Panc1 (cell line): Measurements from ENCODE around the gene CHTF8.

Source experiments
- POLR2AphosphoS5 ChIP-seq: IDR thresholded peaks from 2 replicates; pipeline ENCODE4 v1.6.1; 2012; ENCODE audit warnings: mild to moderate bottlenecking, low read depth, low read length, moderate library complexity
- SIN3A ChIP-seq: IDR thresholded peaks from 2 replicates; pipeline ENCODE4 v1.6.1; 2012; ENCODE audit warnings: low read depth, mild to moderate bottlenecking, low read length, moderate library complexity, borderline replicate concordance; ENCODE audit not compliant: insufficient read depth
- TCF7L2 ChIP-seq: IDR thresholded peaks from 2 replicates; pipeline ENCODE4 v1.6.1; 2011; ENCODE audit warnings: mild to moderate bottlenecking, low read depth, low read length, inconsistent platforms
- TF ChIP-seq, protein P1 (sequence below), 2 experiments: IDR thresholded peaks; 2 replicates each; pipeline ENCODE4 v1.6.1; 2011 to 2012; ENCODE audit warnings: low read depth in 2 of 2, control low read depth in 1 of 2, low read length in 1 of 2, mild to moderate bottlenecking in 1 of 2, moderate library complexity in 1 of 2; ENCODE audit not compliant: insufficient read depth in 1 of 2
- TF ChIP-seq, protein P2 (sequence below): fragments of 450-650 bp; IDR thresholded peaks from 2 replicates; pipeline ENCODE4 v1.5.1; 2017; ENCODE audit warnings: mild to moderate bottlenecking

DNA sequence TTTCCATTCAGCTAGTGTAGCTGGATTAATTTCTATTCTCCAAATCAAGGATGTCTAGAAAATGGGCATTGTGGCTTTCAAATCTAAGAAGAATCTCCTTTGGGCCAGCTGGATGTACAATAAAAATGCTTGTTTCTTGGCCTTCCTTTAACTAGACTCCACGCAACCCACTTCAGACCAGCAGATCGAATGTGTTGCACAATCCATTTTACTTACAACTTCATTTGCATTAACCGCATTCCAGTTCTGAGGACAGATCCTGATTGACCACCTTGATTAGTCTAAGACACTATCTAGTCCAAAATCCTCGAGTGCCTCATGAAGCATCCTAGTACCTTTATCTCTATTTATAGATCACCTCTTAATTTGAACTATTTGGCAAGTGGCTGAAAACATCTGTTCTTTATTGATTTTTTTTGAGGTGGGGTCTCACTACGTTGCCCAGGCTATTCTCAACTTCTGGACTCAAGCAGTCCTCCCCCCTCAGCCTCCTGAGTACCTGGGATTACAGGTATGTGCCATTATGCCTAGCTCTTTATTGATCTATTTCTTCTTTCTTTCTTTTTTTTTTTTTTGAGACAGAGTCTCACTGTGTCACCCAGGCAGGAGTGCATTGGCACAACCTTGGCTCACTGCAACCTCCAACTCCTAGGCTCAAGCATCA is 47.2 kb downstream of the CHTF8 start:
- TF ChIP-seq TCF7L2 (no peak), POLR2AphosphoS5 (no peak), SIN3A (no peak)
- TF ChIP-seq, protein P1, sequence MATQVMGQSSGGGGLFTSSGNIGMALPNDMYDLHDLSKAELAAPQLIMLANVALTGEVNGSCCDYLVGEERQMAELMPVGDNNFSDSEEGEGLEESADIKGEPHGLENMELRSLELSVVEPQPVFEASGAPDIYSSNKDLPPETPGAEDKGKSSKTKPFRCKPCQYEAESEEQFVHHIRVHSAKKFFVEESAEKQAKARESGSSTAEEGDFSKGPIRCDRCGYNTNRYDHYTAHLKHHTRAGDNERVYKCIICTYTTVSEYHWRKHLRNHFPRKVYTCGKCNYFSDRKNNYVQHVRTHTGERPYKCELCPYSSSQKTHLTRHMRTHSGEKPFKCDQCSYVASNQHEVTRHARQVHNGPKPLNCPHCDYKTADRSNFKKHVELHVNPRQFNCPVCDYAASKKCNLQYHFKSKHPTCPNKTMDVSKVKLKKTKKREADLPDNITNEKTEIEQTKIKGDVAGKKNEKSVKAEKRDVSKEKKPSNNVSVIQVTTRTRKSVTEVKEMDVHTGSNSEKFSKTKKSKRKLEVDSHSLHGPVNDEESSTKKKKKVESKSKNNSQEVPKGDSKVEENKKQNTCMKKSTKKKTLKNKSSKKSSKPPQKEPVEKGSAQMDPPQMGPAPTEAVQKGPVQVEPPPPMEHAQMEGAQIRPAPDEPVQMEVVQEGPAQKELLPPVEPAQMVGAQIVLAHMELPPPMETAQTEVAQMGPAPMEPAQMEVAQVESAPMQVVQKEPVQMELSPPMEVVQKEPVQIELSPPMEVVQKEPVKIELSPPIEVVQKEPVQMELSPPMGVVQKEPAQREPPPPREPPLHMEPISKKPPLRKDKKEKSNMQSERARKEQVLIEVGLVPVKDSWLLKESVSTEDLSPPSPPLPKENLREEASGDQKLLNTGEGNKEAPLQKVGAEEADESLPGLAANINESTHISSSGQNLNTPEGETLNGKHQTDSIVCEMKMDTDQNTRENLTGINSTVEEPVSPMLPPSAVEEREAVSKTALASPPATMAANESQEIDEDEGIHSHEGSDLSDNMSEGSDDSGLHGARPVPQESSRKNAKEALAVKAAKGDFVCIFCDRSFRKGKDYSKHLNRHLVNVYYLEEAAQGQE (IDR thresholded peaks at IDR 0.05; ENCODE audit: insufficient read depth in 1 of 2, low read depth in 2 of 2, low read length in 1 of 2) = no peak
- TF ChIP-seq, protein P2, sequence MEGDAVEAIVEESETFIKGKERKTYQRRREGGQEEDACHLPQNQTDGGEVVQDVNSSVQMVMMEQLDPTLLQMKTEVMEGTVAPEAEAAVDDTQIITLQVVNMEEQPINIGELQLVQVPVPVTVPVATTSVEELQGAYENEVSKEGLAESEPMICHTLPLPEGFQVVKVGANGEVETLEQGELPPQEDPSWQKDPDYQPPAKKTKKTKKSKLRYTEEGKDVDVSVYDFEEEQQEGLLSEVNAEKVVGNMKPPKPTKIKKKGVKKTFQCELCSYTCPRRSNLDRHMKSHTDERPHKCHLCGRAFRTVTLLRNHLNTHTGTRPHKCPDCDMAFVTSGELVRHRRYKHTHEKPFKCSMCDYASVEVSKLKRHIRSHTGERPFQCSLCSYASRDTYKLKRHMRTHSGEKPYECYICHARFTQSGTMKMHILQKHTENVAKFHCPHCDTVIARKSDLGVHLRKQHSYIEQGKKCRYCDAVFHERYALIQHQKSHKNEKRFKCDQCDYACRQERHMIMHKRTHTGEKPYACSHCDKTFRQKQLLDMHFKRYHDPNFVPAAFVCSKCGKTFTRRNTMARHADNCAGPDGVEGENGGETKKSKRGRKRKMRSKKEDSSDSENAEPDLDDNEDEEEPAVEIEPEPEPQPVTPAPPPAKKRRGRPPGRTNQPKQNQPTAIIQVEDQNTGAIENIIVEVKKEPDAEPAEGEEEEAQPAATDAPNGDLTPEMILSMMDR = no peak
